ENCODE data around the gene CUL4A. TPM values are rescaled to one million over a fixed set of nuclear protein-coding genes. Genes with fewer than 3 reads are reported as not detected.

The CUL4A gene
- total RNA-seq, 1 donor from 2014 or later: 60.1 TPM

GRCh38 chr13:113205428-113205931, 3.9 kb upstream of the CUL4A start:
- H3K36me3 ChIP-seq: peaks cover 15% of the 10 kb centered on the region
- intact Hi-C loops (cut with DNase I): no loop called here
- H3K9me3 ChIP-seq: no peaks in the 10 kb centered on the region
- H3K4me1 ChIP-seq: peaks cover 44% of the 10 kb centered on the region
- DNase-seq (no peak), ATAC-seq (no peak)
- H3K27me3 ChIP-seq (ENCODE audit: low read depth): no peaks in the 10 kb centered on the region
- H3K27ac ChIP-seq: no peak overlapping the region
- H3K4me3 ChIP-seq: no peak overlapping the region
- TF ChIP-seq, protein P1, sequence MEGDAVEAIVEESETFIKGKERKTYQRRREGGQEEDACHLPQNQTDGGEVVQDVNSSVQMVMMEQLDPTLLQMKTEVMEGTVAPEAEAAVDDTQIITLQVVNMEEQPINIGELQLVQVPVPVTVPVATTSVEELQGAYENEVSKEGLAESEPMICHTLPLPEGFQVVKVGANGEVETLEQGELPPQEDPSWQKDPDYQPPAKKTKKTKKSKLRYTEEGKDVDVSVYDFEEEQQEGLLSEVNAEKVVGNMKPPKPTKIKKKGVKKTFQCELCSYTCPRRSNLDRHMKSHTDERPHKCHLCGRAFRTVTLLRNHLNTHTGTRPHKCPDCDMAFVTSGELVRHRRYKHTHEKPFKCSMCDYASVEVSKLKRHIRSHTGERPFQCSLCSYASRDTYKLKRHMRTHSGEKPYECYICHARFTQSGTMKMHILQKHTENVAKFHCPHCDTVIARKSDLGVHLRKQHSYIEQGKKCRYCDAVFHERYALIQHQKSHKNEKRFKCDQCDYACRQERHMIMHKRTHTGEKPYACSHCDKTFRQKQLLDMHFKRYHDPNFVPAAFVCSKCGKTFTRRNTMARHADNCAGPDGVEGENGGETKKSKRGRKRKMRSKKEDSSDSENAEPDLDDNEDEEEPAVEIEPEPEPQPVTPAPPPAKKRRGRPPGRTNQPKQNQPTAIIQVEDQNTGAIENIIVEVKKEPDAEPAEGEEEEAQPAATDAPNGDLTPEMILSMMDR (IDR thresholded peaks at IDR 0.05): no peak

- peaks cover 26% of the 10 kb centered on the region for H3K36me3 ChIP-seq
- H3K27ac ChIP-seq: peak overlapping the region; percentile 99
- intact Hi-C loops (cut with DNase I): no loop called here
- H3K27me3 ChIP-seq (ENCODE audit: low read depth): no peaks in the 10 kb centered on the region
- TF ChIP-seq, protein P1 (IDR thresholded peaks at IDR 0.05): no peak
- DNase-seq (no peak), ATAC-seq (no peak)
- H3K4me3 ChIP-seq: peak overlapping the region; percentile 86
- peaks cover 64% of the 10 kb centered on the region for H3K4me1 ChIP-seq
- H3K9me3 ChIP-seq: no peaks in the 10 kb centered on the region
These were observed 2.0 kb upstream of the CUL4A start for GRCh38 chr13:113207460-113207859.

GRCh38 chr13:113207890-113208420, 1.5 kb upstream of the CUL4A start:
- DNase-seq: peak; percentile 66
- peak; percentile 57 to 63 for ATAC-seq
- Histone ChIP-seq H3K27me3 (ENCODE audit: low read depth) (no peaks in the 10 kb centered on the region), H3K27ac (peak overlapping the region; percentile 99), H3K36me3 (peaks cover 29% of the 10 kb centered on the region), H3K4me3 (peak overlapping the region; percentile 86), H3K9me3 (no peaks in the 10 kb centered on the region), H3K4me1 (peaks cover 69% of the 10 kb centered on the region)
- intact Hi-C loops (cut with DNase I): no loop called here
- TF ChIP-seq, protein P1 (IDR thresholded peaks at IDR 0.05): no peak

DNA sequence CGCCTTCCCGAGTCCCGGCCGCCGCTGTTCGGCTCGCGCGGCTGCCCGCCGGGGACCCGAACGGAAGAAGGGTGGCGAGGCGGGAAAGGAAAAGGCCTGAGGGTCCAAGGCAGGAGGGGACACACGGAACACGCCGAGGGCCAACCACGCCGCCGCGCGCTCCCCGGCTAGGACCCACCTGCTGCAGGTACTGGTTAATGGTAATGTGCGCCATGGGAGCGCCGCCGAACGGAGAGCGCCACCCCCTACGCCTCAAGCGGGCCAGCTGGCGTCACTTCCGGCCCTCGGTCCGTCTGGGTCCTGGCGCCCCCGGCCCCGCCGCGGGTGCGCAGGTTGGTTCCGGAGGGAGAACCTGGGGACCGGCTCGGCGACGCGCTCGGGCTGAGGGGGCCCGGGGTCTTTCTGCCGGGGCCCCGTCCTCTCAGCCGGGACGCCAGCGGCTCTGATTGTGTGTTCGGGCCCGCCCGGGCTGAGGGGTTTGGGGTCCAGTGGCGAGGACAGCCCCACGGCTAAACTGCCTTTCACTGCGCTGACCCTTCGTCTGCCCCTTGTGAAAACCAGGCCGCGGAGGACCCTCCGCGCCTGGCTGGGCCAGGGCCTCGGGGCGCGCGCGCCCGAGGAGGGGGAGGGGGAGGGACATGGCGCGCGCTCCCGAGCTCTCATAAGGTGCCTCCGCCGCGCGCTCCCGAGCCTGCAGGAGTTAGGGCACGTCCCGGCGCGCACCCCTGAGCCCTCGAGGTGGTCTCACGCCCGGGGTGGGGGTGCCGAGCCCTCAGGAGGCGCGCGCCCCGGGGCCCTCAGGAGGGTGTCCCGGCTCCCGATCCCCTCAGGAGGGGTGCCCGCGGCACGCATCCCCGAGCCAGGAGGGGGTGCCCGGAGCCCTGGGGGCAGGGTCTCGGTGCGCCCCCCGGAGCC, 735 bp upstream of the CUL4A start, which contains the start of gene PCID2:
TSS of gene PCID2 (minus strand) at position 249 of the 915 bp plus-strand sequence. CDS start at position 214, 35 bp downstream.
- ATAC-seq: peak; percentile 94 to 96
- H3K36me3 ChIP-seq: peaks cover 29% of the 10 kb centered on the region
- no peaks in the 10 kb centered on the region for H3K27me3 ChIP-seq (ENCODE audit: low read depth)
- H3K9me3 ChIP-seq: no peaks in the 10 kb centered on the region
- peak within 1 kb of the TSS; percentile 99 for H3K27ac ChIP-seq
- peak; percentile 95 for DNase-seq
- H3K4me3 ChIP-seq: peak within 1 kb of the TSS; percentile 86
- intact Hi-C loops (cut with DNase I): no loop called here
- peaks cover 75% of the 10 kb centered on the region for H3K4me1 ChIP-seq
- TF ChIP-seq, protein P1 (IDR thresholded peaks at IDR 0.05): no peak

- peak; percentile 80 for DNase-seq
- TF ChIP-seq, protein P1 (IDR thresholded peaks at IDR 0.05): peak; percentile 18
- Histone ChIP-seq H3K36me3 (peaks cover 25% of the 10 kb centered on the region), H3K27ac (peak overlapping the region; percentile 99), H3K4me1 (peaks cover 74% of the 10 kb centered on the region), H3K4me3 (peak overlapping the region; percentile 86), H3K27me3 (ENCODE audit: low read depth) (no peaks in the 10 kb centered on the region), H3K9me3 (no peaks in the 10 kb centered on the region)
- intact Hi-C loops (cut with DNase I): no loop called here
- peak; percentile 43 to 45 for ATAC-seq
These were observed 477 bp downstream of the CUL4A start for GRCh38 chr13:113209759-113210421.
